ENCODE results near the gene ALOX15B. TPM values are rescaled to one million over a fixed set of nuclear protein-coding genes. Genes with fewer than 3 reads are reported as not detected.

Gene ALOX15B
- polyA plus RNA-seq, 3 donors = 1.0 to 1.3 (median 1.1) TPM

DNA sequence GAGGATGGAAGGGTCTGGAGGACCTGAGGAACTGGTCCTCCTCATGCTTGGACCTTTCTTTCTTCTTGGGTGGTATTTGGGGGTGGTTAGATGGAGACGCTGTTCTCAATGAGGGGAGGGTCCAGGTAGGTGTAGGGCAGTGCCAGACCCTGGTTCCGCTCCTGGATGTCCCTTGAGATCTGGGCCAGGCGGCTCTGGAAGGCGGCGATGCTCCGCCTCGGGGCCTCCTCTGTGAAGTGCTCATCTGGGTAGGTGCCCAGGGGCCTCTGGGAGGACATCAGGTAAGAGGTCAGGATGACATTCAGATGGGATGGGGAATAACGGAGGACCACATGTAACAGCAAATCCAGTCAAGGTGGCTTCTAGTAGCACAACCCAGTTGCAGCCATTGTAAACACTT, 57.7 kb downstream of the ALOX15B start:
- no peak for DNase-seq (ENCODE audit: extremely low read depth in 1 of 11, low read depth in 9 of 11, low spot score in 4 of 11)

Other genes starting within 250 kb of the ALOX15B start
- gene KDM6B, start 204.8 kb upstream of the ALOX15B start, polyA plus RNA-seq (ENCODE audit: insufficient read length in 3 of 3) = 10 to 100 TPM; 20.9 to 35.4 (median 28.3) TPM
- gene TMEM88, start 184.0 kb upstream of the ALOX15B start, polyA plus RNA-seq (ENCODE audit: insufficient read length in 3 of 3) = 10 to 100 TPM; 22.5 to 30.2 (median 24.3) TPM
- gene NAA38, start 181.5 kb upstream of the ALOX15B start, polyA plus RNA-seq (ENCODE audit: insufficient read length in 3 of 3) = 100 to 1,000 TPM in 2 of 3 donors, 10 to 100 TPM in 1; 64.5 to 134 (median 104) TPM
- gene CYB5D1, start 181.1 kb upstream of the ALOX15B start, polyA plus RNA-seq (ENCODE audit: insufficient read length in 3 of 3) = 10 to 100 TPM; 23.4 to 29.0 (median 26.2) TPM
- 100 to 1,000 TPM; 168 to 213 (median 199) TPM for gene CHD3, start 150.3 kb upstream of the ALOX15B start, polyA plus RNA-seq (ENCODE audit: insufficient read length in 3 of 3)
- gene RNF227, start 122.8 kb upstream of the ALOX15B start, polyA plus RNA-seq (ENCODE audit: insufficient read length in 3 of 3) = 1 to 10 TPM; 3.8 to 4.8 (median 4.1) TPM
- 10 to 100 TPM; 10.6 to 17.1 (median 14.9) TPM for gene KCNAB3, start 109.2 kb upstream of the ALOX15B start, polyA plus RNA-seq (ENCODE audit: insufficient read length in 3 of 3)
- gene TRAPPC1, start 107.1 kb upstream of the ALOX15B start, polyA plus RNA-seq (ENCODE audit: insufficient read length in 3 of 3) = 100 to 1,000 TPM; 126 to 151 (median 146) TPM
- gene CNTROB, start 106.9 kb upstream of the ALOX15B start, polyA plus RNA-seq (ENCODE audit: insufficient read length in 3 of 3) = 10 to 100 TPM; 52.5 to 66.4 (median 55.7) TPM
- under 1 TPM; 0.26 to 0.78 (median 0.47) TPM for gene GUCY2D, start 36.4 kb upstream of the ALOX15B start, polyA plus RNA-seq (ENCODE audit: insufficient read length in 3 of 3)
- 1 to 10 TPM in 1 of 3 donors, under 1 TPM in 2; 0.66 to 1.5 (median 0.72) TPM for gene ALOX12B, start 48.7 kb downstream of the ALOX15B start, polyA plus RNA-seq (ENCODE audit: insufficient read length in 3 of 3)
- gene ALOXE3, start 79.5 kb downstream of the ALOX15B start, polyA plus RNA-seq (ENCODE audit: insufficient read length in 3 of 3) = under 1 TPM in 1 of 3 donors, not detected in 2; 0.08 TPM
- under 1 TPM in 1 of 3 donors, not detected in 2; 0.17 TPM for gene HES7, start 85.0 kb downstream of the ALOX15B start, polyA plus RNA-seq (ENCODE audit: insufficient read length in 3 of 3)
- gene PER1, start 113.3 kb downstream of the ALOX15B start, polyA plus RNA-seq (ENCODE audit: insufficient read length in 3 of 3) = 10 to 100 TPM; 29.0 to 53.9 (median 30.6) TPM
- gene VAMP2, start 123.9 kb downstream of the ALOX15B start, polyA plus RNA-seq (ENCODE audit: insufficient read length in 3 of 3) = 100 to 1,000 TPM; 107 to 150 (median 110) TPM
- gene TMEM107, start 137.3 kb downstream of the ALOX15B start, polyA plus RNA-seq (ENCODE audit: insufficient read length in 3 of 3) = 10 to 100 TPM; 21.2 to 29.9 (median 28.3) TPM
- 1 to 10 TPM; 2.6 to 5.2 (median 4.6) TPM for gene BORCS6, start 151.1 kb downstream of the ALOX15B start, polyA plus RNA-seq (ENCODE audit: insufficient read length in 3 of 3)
- 10 to 100 TPM; 34.1 to 44.5 (median 36.2) TPM for gene AURKB, start 171.5 kb downstream of the ALOX15B start, polyA plus RNA-seq (ENCODE audit: insufficient read length in 3 of 3)
- 10 to 100 TPM; 22.6 to 42.1 (median 29.0) TPM for gene CTC1, start 209.0 kb downstream of the ALOX15B start, polyA plus RNA-seq (ENCODE audit: insufficient read length in 3 of 3)
- 10 to 100 TPM; 37.6 to 46.6 (median 41.2) TPM for gene PFAS, start 210.2 kb downstream of the ALOX15B start, polyA plus RNA-seq (ENCODE audit: insufficient read length in 3 of 3)
- gene RANGRF, start 249.6 kb downstream of the ALOX15B start, polyA plus RNA-seq (ENCODE audit: insufficient read length in 3 of 3) = 10 to 100 TPM; 27.2 to 29.8 (median 27.3) TPM

Measured in renal cortex interstitium (tissue), 11 donors.